Regular cardiac myocyte (primary cell): Measurements from ENCODE around the gene NUDT4B. TPM values are rescaled to one million over a fixed set of nuclear protein-coding genes. Genes with fewer than 3 reads are reported as not detected.

Source experiments
- total RNA-seq: library from RNA; depleted of rRNA; stranded (reverse); fragments of >200 nt; gene quantifications from 2 replicates; pipeline ENCODE4 v1.2.3, GENCODE V29; 2014

Gene NUDT4B
- total RNA-seq = 7.3 and 29.7 TPM in 2 replicates

GRCh38 chr1:148748563-148749334, at the start of gene NUDT4B:
Gene NUDT4B, plus strand, starts transcription at chr1:148748774. Its CDS starts 179 bp downstream, at chr1:148748953.

Other genes with a start within 250 kb of the NUDT4B start
- 41.6 and 42.3 TPM in 2 replicates for gene NBPF14, start 152.8 kb upstream of the NUDT4B start, total RNA-seq
- 104 and 212 TPM in 2 replicates for gene PDE4DIP, start 95.7 kb downstream of the NUDT4B start, total RNA-seq